Kasumi-1 (cell line): Measurements from ENCODE around the gene ZNF275.
"Not testable (repeated sequence)": the region's sequence is repeated elsewhere in the genome, so short reads cannot be mapped to it uniquely, and the experiment has no call there.

ENCODE experiments used
- DNase-seq, 2 experiments: peaks; one replicate each; lab custom pipeline; 2025; lab: John Stamatoyannopoulos, UW

ZNF275 gene

DNA sequence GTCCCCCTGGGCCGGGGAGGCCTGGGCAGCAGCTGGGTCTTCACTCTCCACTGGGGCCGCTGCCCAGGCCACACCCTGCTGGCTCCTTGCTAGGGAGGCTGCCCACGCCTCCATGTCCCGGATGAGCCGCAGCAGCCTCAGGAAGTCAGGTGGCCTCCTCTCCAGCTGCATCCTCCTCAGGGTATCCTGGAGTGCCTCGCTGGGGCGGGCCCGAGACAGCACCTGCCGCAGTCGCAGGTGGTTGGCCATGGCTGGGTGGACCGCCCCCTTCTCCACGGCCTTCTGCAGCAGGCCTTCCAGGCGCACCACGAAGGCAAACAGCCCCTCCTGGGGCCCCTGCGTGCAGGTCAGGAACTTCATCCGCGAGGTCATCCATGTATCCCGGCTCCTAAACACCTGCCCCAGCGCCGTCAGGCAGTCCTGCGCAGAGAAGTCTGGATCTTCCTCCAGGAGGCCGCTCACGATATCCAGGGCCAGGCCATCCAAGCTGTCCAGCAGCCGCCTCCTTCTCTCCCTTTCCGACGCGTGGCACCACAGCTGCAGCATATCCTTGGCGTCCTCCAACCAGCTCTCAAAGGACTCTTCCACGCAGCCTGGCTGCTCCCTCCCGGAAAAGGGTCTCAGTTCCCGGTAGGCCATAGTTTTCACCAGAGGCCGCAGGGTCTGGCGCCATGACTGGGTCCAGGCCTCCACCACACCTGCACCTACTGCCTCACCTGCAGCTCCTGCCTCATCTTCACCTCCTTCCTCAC, 14.5 kb upstream of the ZNF275 start:
- no peak for DNase-seq

DNA sequence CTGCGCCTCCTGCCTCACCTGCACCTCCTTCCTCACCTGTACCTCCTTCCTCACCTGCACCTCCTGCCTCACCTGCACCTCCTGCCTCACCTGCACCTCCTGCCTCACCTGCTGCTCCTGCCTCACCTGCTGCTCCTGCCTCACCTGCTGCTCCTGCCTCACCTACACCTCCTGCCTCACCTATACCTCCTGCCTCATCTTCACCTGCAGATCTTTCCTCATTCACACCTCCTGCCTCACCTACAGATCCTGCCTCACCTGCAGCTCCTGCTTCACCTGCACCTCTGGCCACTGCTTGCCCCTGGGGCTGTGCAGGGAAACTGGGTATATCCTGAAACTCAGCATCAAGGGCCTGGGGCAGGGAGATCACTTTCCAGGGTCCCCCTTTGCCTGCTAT, 13.9 kb upstream of the ZNF275 start:
- not testable (repeated sequence) for DNase-seq

DNA sequence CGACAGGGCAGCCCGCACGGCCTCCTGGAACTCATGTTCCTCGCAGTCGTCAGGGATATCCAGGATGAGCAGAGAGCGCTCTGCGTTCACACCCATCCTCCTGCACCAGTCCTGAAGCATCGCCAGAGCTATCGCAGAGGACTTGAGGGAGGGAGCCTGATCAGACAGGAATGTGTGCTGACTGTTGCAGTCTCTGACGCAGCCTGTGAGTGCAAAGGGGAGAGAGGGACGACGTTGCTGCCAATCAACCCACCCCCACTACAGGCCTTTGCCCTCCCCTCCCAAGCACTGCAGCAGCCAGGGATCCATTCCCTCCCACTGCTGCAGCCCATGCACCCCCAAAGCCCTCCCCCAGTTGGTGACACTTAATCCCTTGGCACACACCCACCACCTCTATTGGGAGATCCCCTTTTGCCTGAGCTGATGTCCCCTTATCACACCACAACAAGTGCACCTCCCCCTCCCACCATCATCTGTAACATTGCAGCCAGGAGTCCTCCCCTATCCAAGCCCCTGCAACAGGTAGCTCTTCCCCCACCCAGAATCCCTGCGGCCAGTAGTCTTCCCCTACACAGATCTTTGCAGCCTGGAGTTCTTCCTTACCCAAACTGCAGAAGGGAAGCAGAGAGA, 13.3 kb upstream of the ZNF275 start:
- no peak for DNase-seq

DNA sequence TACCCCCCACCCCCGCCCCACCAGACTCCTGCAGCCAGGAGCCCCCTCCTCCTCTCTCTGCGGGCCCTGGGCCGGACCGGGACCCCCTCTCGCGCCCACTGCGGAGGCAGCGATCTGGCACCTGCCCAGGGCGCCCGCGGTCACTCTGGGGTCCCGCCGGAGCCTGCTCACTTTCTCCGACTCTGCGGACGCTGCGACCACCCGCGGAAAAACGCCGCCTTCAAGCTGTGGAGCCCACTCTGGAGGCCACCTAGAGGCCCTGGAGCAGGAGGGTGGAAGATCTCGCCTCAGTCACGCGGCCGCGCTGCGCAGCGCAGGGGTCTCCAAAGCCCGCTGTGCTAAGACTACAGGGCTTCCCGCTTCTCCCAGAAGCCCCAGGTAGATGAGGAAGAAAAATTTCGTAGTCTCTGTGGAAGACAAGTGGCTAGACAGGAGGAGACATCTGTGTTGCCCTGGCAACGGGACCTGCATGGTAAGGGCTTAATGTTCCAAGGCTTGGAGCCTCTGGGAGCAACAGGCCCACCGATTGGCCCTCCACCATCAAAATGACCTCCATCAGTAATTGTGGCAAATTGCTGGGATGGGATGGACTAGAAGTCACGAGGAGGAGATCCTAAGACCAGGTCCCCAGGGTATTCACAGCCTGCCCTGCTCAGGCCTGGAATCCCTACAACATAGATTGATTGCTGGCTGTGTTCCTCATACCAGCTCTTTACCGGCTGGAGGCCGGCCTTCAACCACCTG, 12.4 kb upstream of the ZNF275 start, which contains the start of gene PNMA6F:
Gene PNMA6F, minus strand, starts transcription at position 387 of the 744 bp plus-strand sequence. CDS start 1,093 bp downstream, outside the sequence.
- no peak for DNase-seq

- DNase-seq, result no peak
Measured at GRCh38 chrX:153327561-153327960, 6.4 kb upstream of the ZNF275 start.

DNA sequence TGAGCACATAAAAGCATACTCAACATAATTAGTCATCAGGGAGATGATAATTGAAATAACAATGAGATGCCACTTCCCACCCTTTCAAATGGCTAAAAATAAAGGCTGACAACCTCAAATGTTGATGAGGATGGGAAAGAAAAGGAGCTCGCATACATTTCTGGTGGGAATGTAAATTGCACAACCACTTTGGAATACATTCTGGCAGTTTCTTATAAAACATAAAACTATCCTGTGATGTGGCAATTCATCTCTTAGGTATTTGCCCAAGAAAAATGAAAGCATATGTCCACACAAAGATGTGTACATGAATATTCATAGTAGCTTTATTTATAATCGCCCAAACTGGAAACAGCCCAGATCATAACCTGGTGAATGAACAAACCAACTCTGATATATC, 687 bp upstream of the ZNF275 start:
- no peak for DNase-seq

- DNase-seq, result no peak
Measured at GRCh38 chrX:153334654-153335295, 822 bp downstream of the ZNF275 start.

- no peak for DNase-seq
Measured at GRCh38 chrX:153336121-153336894, 2.4 kb downstream of the ZNF275 start.

DNA sequence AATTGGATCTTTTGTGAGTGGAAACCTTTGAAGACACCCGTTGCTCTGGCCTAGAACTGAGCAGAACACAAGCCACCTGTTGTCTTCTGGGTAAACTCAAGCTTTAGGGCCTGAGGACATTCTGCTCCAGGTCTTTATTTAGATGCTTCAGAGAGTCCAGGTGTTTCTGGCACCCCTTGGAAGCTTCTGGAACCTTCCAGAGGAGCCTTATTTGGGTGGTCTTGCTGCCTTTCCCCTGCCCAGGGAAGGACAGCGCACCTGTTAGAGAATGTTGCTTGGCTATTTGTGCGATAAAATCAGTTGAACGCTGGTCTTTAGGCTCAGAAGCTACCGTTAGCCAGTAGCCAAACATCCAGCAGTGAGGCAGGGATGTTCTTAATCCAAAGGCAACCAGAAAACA, 3.0 kb downstream of the ZNF275 start:
- no peak for DNase-seq

DNA sequence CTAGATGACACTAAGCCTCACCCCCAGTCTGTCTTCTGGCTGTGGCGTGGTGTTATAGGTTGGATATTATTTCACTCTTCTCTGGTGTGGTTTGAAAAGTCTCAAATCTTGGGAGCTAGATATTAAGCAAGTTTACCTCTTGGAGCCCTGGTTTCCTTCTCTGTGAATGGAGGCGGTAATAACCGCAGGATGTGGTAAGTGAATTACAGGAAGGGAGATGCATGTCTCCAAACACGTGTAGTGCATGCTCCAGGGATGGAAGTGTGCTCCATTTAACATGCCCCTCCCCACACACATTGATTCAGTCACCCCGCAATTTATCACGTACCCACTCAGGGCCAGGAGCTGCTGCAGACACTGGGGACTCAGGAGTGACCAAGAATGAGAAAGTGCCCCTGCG, 4.9 kb downstream of the ZNF275 start:
- DNase-seq, result peak; percentile 3 to 18

- DNase-seq, result no peak
Measured at GRCh38 chrX:153339662-153340061, 5.7 kb downstream of the ZNF275 start.

DNA sequence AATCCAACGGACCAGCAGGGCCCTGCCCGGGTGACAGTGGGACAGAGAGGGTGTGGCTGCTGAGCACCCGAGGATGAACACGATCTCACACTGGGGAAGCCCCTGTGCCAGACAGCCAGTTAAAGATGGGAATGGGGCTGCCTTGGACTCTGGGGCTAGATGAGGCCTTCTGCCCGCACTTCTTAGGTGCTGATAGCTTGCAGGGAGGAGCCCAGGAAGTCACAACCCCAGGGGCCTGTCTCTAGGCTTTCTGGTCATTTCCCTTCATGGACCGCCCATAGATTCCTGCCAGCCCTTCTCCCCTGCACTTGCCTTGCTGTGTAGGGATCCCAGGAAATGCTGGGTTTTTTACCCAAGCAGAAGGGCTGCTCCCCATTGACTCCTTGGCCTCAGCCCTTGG, 6.2 kb downstream of the ZNF275 start:
- no peak for DNase-seq

GRCh38 chrX:153342762-153343558, 9.0 kb downstream of the ZNF275 start:
- no peak for DNase-seq

DNA sequence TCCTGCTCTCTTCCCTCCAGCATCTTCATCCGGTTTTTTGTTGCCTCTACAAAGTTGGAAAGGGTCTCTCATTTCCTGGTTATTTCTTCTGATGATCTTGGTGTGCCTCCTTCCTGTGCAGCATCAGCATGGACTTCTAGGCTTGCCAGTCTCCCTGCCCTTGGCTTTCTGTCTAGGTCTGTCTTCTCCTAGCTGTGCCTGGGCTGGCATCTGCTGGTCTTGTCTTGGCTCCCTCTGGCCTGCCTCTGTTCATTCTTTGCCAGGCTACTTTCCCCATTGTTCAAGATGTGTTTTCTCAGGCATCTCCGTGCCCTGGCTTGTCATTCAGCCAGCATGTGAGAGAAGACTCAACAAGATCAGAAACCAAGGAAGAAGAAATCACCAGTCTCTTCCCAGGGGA, 9.7 kb downstream of the ZNF275 start:
- no peak for DNase-seq

DNA sequence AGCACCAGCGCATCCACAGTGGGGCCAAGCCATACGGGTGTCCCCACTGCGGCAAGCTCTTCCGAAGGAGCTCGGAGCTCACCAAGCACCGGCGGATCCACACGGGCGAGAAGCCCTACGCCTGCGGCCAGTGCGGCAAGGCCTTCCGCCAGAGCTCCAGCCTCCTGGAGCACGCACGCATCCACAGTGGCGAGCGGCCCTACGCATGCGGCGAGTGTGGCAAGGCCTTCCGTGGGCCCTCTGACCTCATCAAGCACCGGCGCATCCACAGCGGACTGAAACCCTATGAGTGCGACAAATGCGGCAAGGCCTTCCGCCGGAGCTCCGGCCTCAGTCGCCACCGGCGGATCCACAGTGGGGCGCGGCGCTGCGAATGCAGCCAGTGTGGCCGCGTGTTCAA, 13.6 kb downstream of the ZNF275 start:
- DNase-seq, result no peak

GRCh38 chrX:153348421-153348820, 14.5 kb downstream of the ZNF275 start:
- DNase-seq, result no peak

DNA sequence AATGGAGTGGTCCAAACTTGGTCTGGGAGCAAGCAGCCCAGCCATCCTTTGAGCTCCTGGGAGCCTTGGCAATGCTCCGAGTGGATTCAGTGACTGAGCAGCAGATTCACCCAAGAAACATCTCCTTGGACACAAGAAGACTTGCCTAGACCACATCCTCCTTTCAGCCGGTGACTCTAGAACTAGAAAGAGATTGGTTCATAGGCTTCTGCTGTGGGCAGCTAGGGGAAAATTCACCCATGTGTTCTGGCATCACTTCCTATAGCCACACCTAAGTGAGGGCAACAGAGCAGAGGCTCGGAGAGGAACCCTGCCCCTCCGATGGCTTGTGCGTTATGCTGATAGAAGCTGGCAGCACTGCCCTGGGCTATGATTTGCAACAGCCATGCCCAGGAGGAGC, 16.0 kb downstream of the ZNF275 start:
- DNase-seq, result no peak

DNA sequence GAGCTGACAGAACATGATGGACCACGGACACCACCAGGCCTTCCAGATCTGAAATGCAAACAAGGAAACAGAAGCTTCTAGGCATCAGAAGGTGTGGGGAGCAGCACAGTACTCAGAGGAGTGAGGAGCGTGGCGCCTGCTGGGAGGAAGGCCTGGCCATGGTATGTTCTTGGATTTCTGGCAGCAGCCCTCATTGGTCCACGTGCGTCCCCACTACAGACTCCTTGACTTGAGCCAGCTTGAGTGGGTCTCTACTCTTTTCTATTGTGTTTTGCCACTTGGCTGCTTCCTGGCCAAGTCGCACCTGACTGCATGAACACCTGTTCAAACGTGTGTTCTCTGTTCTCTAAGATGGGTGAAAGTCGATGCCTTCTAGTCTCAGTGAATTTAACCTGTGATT, 18.0 kb downstream of the ZNF275 start:
- no peak for DNase-seq

DNA sequence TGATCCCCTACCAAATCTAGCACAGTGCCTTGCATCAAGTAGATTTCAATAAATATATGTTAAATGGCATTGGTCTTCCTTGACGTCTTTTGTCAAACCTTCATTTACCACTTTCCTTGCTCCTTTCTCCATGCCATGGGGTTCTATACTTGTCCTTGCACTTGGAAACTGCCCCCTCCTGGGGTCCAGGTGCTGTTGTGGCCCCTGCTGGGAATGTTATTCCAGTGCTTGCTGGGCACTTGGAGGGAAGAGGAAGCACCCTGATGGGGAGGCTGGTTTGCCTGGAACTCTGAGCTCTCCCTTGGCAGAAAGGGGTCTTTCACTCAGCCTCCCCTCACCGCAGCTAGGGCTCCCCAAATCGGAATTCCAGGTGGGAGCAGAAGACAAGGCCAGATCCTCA, 18.9 kb downstream of the ZNF275 start:
- DNase-seq, result no peak

DNA sequence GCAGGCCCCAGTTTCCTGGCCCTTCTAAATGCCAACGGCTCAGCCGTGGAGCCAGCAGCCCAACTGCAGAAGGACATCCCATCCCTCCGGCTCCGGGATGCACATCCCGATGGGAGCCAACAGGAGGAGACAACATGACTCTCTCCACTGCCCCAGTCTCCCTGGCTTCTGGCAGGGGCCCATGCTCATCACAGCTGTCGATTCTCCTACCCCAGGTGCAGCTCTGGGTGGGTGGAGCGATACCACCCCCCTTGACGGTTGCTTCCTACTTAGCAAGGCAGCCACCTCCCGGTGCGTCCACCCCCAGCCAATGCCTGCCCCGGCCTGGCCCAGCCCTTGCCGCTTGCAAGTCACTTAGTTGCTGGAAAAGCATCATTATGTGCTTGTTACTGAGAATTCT, 19.5 kb downstream of the ZNF275 start:
- no peak for DNase-seq

GRCh38 chrX:153357877-153358276, 23.9 kb downstream of the ZNF275 start:
- no peak for DNase-seq
